Uterus (tissue), 2 donors: ENCODE results near the gene SNRNP25.

Experiments used
- POLR2A ChIP-seq, 2 donors: fragments of 450-650 bp; IDR thresholded peaks; one replicate each; pipeline ENCODE4 v1.6.1; 2016; ENCODE audit warnings: antibody characterized with exemption in 2 of 2, mild to moderate bottlenecking in 1 of 2, moderate library complexity in 1 of 2
- TF ChIP-seq, protein P1 (sequence below), 4 experiments: fragments of 200-600 bp in 2 of 4; fragments of 450-650 bp in 2 of 4; sonication (generic) in 2 of 4; IDR thresholded peaks; one replicate each; pipeline ENCODE4 v1.5.1; 2016 to 2019; ENCODE audit warnings: antibody characterized with exemption in 4 of 4, mild to moderate bottlenecking in 2 of 4, moderate library complexity in 1 of 4

DNA sequence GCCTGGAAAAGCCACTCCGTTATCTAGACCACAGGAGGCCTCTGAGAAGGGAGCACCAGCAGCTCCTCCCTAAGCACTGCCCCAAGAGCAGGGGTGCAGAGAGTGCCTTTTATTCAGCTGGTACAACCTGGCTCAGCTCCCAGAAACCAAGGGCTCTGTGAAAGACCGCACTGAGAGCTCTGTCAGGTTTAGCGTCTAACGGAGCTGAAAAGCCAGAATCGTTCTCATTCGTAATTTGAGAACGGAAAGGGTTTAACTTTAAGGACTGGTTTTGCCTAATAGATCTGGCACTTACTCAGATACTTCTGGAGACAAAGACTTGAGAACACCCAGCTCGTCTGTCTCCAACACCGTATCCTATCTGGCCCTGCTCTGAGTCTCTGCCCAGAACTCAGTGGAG lies 37.9 kb downstream of the SNRNP25 start:
- TF ChIP-seq, protein P1, sequence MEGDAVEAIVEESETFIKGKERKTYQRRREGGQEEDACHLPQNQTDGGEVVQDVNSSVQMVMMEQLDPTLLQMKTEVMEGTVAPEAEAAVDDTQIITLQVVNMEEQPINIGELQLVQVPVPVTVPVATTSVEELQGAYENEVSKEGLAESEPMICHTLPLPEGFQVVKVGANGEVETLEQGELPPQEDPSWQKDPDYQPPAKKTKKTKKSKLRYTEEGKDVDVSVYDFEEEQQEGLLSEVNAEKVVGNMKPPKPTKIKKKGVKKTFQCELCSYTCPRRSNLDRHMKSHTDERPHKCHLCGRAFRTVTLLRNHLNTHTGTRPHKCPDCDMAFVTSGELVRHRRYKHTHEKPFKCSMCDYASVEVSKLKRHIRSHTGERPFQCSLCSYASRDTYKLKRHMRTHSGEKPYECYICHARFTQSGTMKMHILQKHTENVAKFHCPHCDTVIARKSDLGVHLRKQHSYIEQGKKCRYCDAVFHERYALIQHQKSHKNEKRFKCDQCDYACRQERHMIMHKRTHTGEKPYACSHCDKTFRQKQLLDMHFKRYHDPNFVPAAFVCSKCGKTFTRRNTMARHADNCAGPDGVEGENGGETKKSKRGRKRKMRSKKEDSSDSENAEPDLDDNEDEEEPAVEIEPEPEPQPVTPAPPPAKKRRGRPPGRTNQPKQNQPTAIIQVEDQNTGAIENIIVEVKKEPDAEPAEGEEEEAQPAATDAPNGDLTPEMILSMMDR (IDR thresholded peaks at IDR 0.05), result no peak
- no peak for TF ChIP-seq POLR2A (IDR thresholded peaks at IDR 0.05)
